ENCODE data around the gene ZNF443. TPM values are rescaled to one million over a fixed set of nuclear protein-coding genes. Genes with fewer than 3 reads are reported as not detected.

Gene ZNF443
- total and polyA plus RNA-seq, 11 donors, result 1.4 to 3.6 (median 1.9) TPM

GRCh38 chr19:12484371-12485051, 43.7 kb upstream of the ZNF443 start, which contains the start of gene ZNF709:
TSS of gene ZNF709 (minus strand) at chr19:12484816. CDS start at chr19:12484657, 159 bp downstream.
- H3K27me3 ChIP-seq, result no peaks in the 10 kb centered on the region
- TF ChIP-seq CTCF (IDR thresholded peaks at IDR 0.05), result no peak
- TF ChIP-seq POLR2A (IDR thresholded peaks at IDR 0.05), result peak in 1 of 2 donors; percentile 51
- intact Hi-C loops (cut with DNase I), result loop anchor here in 3 of 10 donors (1.0 to 10.0 kb wide), 5 partner anchors 11 to 80 kb away; partner anchors contain the start of genes ZNF443 (in 3 of the 3), ZNF564 (in 1 of the 3) and ZNF799 (in 1 of the 3)
- peak within 1 kb of the TSS; percentile 39 to 87 (median 76) for H3K27ac ChIP-seq
- no peaks in the 10 kb centered on the region for H3K36me3 ChIP-seq
- no peaks in the 10 kb centered on the region for H3K9me3 ChIP-seq
- WGBS, 4 donors, result 0% methylated on average over 34 to 53 of the region's 53 CpGs
- H3K4me1 ChIP-seq, result peaks cover 0 to 27% (median 13%) of the 10 kb centered on the region in 12 donors
- peak; percentile 98 to 100 (median 100) for ATAC-seq
- DNase-seq, result peak; percentile 91 to 95 (median 93)
- peak within 1 kb of the TSS; percentile 80 to 99 (median 94) for H3K4me3 ChIP-seq

- Histone ChIP-seq H3K4me3 (peak overlapping the region; percentile 80 to 99 (median 94)), H3K4me1 (peaks cover 0 to 27% (median 13%) of the 10 kb centered on the region in 12 donors), H3K27ac (peak overlapping the region in 9 of 12 donors; percentile 55 to 87 (median 82)), H3K9me3 (no peaks in the 10 kb centered on the region), H3K27me3 (no peaks in the 10 kb centered on the region), H3K36me3 (no peaks in the 10 kb centered on the region)
- DNase-seq, result no peak
- intact Hi-C loops (cut with DNase I), result loop anchor here in 3 of 10 donors (1.0 to 10.0 kb wide), 5 partner anchors 11 to 79 kb away; partner anchors contain the start of genes ZNF443 (in 3 of the 3), ZNF564 (in 1 of the 3) and ZNF799 (in 1 of the 3)
- 1% methylated on average over 13 of the region's 13 CpGs for WGBS, 4 donors
- no peak for TF ChIP-seq CTCF (IDR thresholded peaks at IDR 0.05)
- no peak for TF ChIP-seq POLR2A (IDR thresholded peaks at IDR 0.05)
- no peak for ATAC-seq
These were observed 43.2 kb upstream of the ZNF443 start for GRCh38 chr19:12484011-12484370.

- no peaks in the 10 kb centered on the region for H3K36me3 ChIP-seq
- no peak for DNase-seq
- H3K9me3 ChIP-seq, result no peaks in the 10 kb centered on the region
- no peak overlapping the region for H3K27ac ChIP-seq
- no peak for ATAC-seq
- TF ChIP-seq CTCF (IDR thresholded peaks at IDR 0.05) (no peak), POLR2A (IDR thresholded peaks at IDR 0.05) (no peak)
- intact Hi-C loops (cut with DNase I), result loop anchor here in 3 of 10 donors (5.0 to 10.0 kb wide), 2 partner anchors 40 to 78 kb away; partner anchors contain the start of genes ZNF443 (in 2 of the 3) and ZNF799 (in 1 of the 3)
- H3K4me3 ChIP-seq, result no peak overlapping the region
- WGBS, 4 donors, result 53 to 71% (median 60%) methylated on average over 2 of the region's 2 CpGs
- H3K27me3 ChIP-seq, result no peaks in the 10 kb centered on the region
- peaks cover 0 to 33% (median 16%) of the 10 kb centered on the region in 12 donors for H3K4me1 ChIP-seq
These were observed 41.7 kb upstream of the ZNF443 start for GRCh38 chr19:12482509-12482886.

GRCh38 chr19:12481781-12482508, 41.1 kb upstream of the ZNF443 start:
- Histone ChIP-seq H3K36me3 (no peaks in the 10 kb centered on the region), H3K4me3 (no peak overlapping the region), H3K27me3 (no peaks in the 10 kb centered on the region), H3K4me1 (peaks cover 0 to 33% (median 16%) of the 10 kb centered on the region in 12 donors), H3K27ac (no peak overlapping the region), H3K9me3 (no peaks in the 10 kb centered on the region)
- DNase-seq, result no peak
- WGBS, 4 donors, result 78 to 79% (median 79%) methylated on average over 4 of the region's 4 CpGs
- intact Hi-C loops (cut with DNase I), result loop anchor here in 3 of 10 donors (5.0 to 10.0 kb wide), 2 partner anchors 40 to 77 kb away; partner anchors contain the start of genes ZNF443 (in 2 of the 3) and ZNF799 (in 1 of the 3)
- TF ChIP-seq CTCF (IDR thresholded peaks at IDR 0.05) (no peak), POLR2A (IDR thresholded peaks at IDR 0.05) (no peak)
- ATAC-seq, result no peak
